ENCODE measurements around the gene C1orf116. TPM values are rescaled to one million over a fixed set of nuclear protein-coding genes. Genes with fewer than 3 reads are reported as not detected.
A peak's percentile ranks its signal among the peaks of the same experiment; 100 is the strongest.

The C1orf116 gene
- polyA plus RNA-seq, 1 donor from 2014 or later: 0.14 TPM

- H3K9me3 Mint-ChIP-seq: no peaks in the 10 kb centered on the region
- peaks cover 1% of the 10 kb centered on the region for H3K36me3 Mint-ChIP-seq
- no peaks in the 10 kb centered on the region for H3K4me1 Mint-ChIP-seq
- no peak overlapping the region for H3K4me3 Mint-ChIP-seq
- H3K27me3 Mint-ChIP-seq: peaks cover 4% of the 10 kb centered on the region
- H3K27ac Mint-ChIP-seq: no peak overlapping the region
Measured at GRCh38 chr1:207021876-207022596, 10.5 kb downstream of the C1orf116 start.

- Mint-ChIP-seq H3K4me3 (no peak overlapping the region), H3K27ac (peak overlapping the region in 1 of 3 donors; percentile 87), H3K36me3 (peaks cover 1% of the 10 kb centered on the region), H3K4me1 (no peaks in the 10 kb centered on the region), H3K27me3 (peaks cover 4% of the 10 kb centered on the region), H3K9me3 (no peaks in the 10 kb centered on the region)
Measured at GRCh38 chr1:207021139-207021861, 11.3 kb downstream of the C1orf116 start.

GRCh38 chr1:207020709-207021107 lies 11.8 kb downstream of the C1orf116 start:
- no peaks in the 10 kb centered on the region for H3K4me1 Mint-ChIP-seq
- H3K36me3 Mint-ChIP-seq: peaks cover 1% of the 10 kb centered on the region
- no peak overlapping the region for H3K4me3 Mint-ChIP-seq
- H3K27me3 Mint-ChIP-seq: peaks cover 2% of the 10 kb centered on the region
- H3K27ac Mint-ChIP-seq: peak overlapping the region in 1 of 3 donors; percentile 87
- H3K9me3 Mint-ChIP-seq: no peaks in the 10 kb centered on the region

- no peaks in the 10 kb centered on the region for H3K9me3 Mint-ChIP-seq
- H3K4me3 Mint-ChIP-seq: no peak overlapping the region
Measured at GRCh38 chr1:207020065-207020708, 12.4 kb downstream of the C1orf116 start.

GRCh38 chr1:207019661-207020060 lies 12.9 kb downstream of the C1orf116 start:
- no peaks in the 10 kb centered on the region for H3K36me3 Mint-ChIP-seq
- peaks cover 6% of the 10 kb centered on the region for H3K27me3 Mint-ChIP-seq
- no peaks in the 10 kb centered on the region for H3K4me1 Mint-ChIP-seq
- no peaks in the 10 kb centered on the region for H3K9me3 Mint-ChIP-seq
- no peak overlapping the region for H3K27ac Mint-ChIP-seq
- H3K4me3 Mint-ChIP-seq: no peak overlapping the region

More at GRCh38 chr1:207020065-207020708, 12.4 kb downstream of the C1orf116 start:
- Mint-ChIP-seq H3K27ac (no peak overlapping the region), H3K4me1 (no peaks in the 10 kb centered on the region), H3K27me3 (peaks cover 3% of the 10 kb centered on the region), H3K36me3 (peaks cover 1% of the 10 kb centered on the region)

- Mint-ChIP-seq H3K9me3 (no peaks in the 10 kb centered on the region), H3K27me3 (peaks cover 6% of the 10 kb centered on the region), H3K27ac (no peak overlapping the region), H3K36me3 (no peaks in the 10 kb centered on the region), H3K4me3 (no peak overlapping the region), H3K4me1 (no peaks in the 10 kb centered on the region)
Measured at GRCh38 chr1:207019161-207019560, 13.4 kb downstream of the C1orf116 start.

GRCh38 chr1:207018707-207019106 lies 13.8 kb downstream of the C1orf116 start:
- Mint-ChIP-seq H3K4me1 (no peaks in the 10 kb centered on the region), H3K36me3 (no peaks in the 10 kb centered on the region), H3K9me3 (no peaks in the 10 kb centered on the region), H3K4me3 (no peak overlapping the region), H3K27me3 (peaks cover 6% of the 10 kb centered on the region), H3K27ac (no peak overlapping the region)

- Mint-ChIP-seq H3K4me1 (no peaks in the 10 kb centered on the region), H3K27me3 (peaks cover 11% of the 10 kb centered on the region), H3K27ac (no peak overlapping the region), H3K36me3 (no peaks in the 10 kb centered on the region), H3K4me3 (no peak overlapping the region), H3K9me3 (no peaks in the 10 kb centered on the region)
Measured at GRCh38 chr1:207017615-207018559, 14.7 kb downstream of the C1orf116 start.

- H3K36me3 Mint-ChIP-seq: no peaks in the 10 kb centered on the region
- H3K4me1 Mint-ChIP-seq: no peaks in the 10 kb centered on the region
- H3K9me3 Mint-ChIP-seq: no peaks in the 10 kb centered on the region
- no peak overlapping the region for H3K4me3 Mint-ChIP-seq
- H3K27ac Mint-ChIP-seq: no peak overlapping the region
- H3K27me3 Mint-ChIP-seq: peaks cover 11% of the 10 kb centered on the region
Measured at GRCh38 chr1:207015791-207016190, 16.8 kb downstream of the C1orf116 start.

- H3K27me3 Mint-ChIP-seq: peaks cover 11% of the 10 kb centered on the region
- H3K9me3 Mint-ChIP-seq: no peaks in the 10 kb centered on the region
- H3K27ac Mint-ChIP-seq: no peak overlapping the region
- H3K36me3 Mint-ChIP-seq: no peaks in the 10 kb centered on the region
- no peak overlapping the region for H3K4me3 Mint-ChIP-seq
- no peaks in the 10 kb centered on the region for H3K4me1 Mint-ChIP-seq
Measured at GRCh38 chr1:207014728-207015127, 17.8 kb downstream of the C1orf116 start.

GRCh38 chr1:207013321-207014085 lies 19.1 kb downstream of the C1orf116 start:
- Mint-ChIP-seq H3K36me3 (no peaks in the 10 kb centered on the region), H3K9me3 (no peaks in the 10 kb centered on the region), H3K27ac (no peak overlapping the region), H3K4me3 (no peak overlapping the region), H3K27me3 (peaks cover 14% of the 10 kb centered on the region), H3K4me1 (no peaks in the 10 kb centered on the region)

- Mint-ChIP-seq H3K36me3 (no peaks in the 10 kb centered on the region), H3K4me3 (no peak overlapping the region), H3K4me1 (no peaks in the 10 kb centered on the region), H3K27me3 (peaks cover 27% of the 10 kb centered on the region), H3K27ac (no peak overlapping the region), H3K9me3 (no peaks in the 10 kb centered on the region)
Measured at GRCh38 chr1:207010726-207011125, 21.8 kb downstream of the C1orf116 start.

GRCh38 chr1:207009945-207010344 lies 22.6 kb downstream of the C1orf116 start:
- H3K4me3 Mint-ChIP-seq: no peak overlapping the region

More at GRCh38 chr1:207009945-207010344, 22.6 kb downstream of the C1orf116 start:
- Mint-ChIP-seq H3K4me1 (peaks cover 0 to 3% (median 0%) of the 10 kb centered on the region in 3 donors), H3K27ac (no peak overlapping the region), H3K36me3 (no peaks in the 10 kb centered on the region), H3K9me3 (no peaks in the 10 kb centered on the region), H3K27me3 (peaks cover 26% of the 10 kb centered on the region)
